Activated B cell treated with CpG ODN at 0.5 μM for 24 hours (primary cell): ENCODE data around the gene RUFY1. TPM values are rescaled to one million over a fixed set of nuclear protein-coding genes. Genes with fewer than 3 reads are reported as not detected.

Source experiments
- ATAC-seq: fragments of 200-7000 bp; cut with Tn5 transposase; one replicate; pipeline ENCODE4 v1.10.0; 2021; ENCODE audit warnings: low read depth, mild to moderate bottlenecking, moderate library complexity
- CTCF ChIA-PET: fragments of 350-600 bp; sonication (Branson Sonifier 250); formaldehyde crosslinking; loops from one replicate; lab custom pipeline; 2021; ENCODE audit warnings: antibody characterized with exemption; lab: Charles Lee
- POLR2A ChIA-PET: fragments of 350-600 bp; sonication (Branson Sonifier 250); formaldehyde crosslinking; loops from one replicate; lab custom pipeline; 2021; ENCODE audit warnings: antibody characterized with exemption; lab: Charles Lee
- DNase-seq: peaks from one replicate; pipeline ENCODE4 v3.0.0; 2022
- H3K27ac Mint-ChIP-seq: one replicate; pipeline ENCODE4 v1.8.0; 2020; ENCODE audit warnings: mixed read lengths
- H3K27me3 Mint-ChIP-seq: one replicate; pipeline ENCODE4 v1.8.0; 2021; ENCODE audit warnings: mixed read lengths
- H3K36me3 Mint-ChIP-seq: one replicate; pipeline ENCODE4 v1.8.0; 2021; ENCODE audit warnings: low read depth, mixed read lengths
- H3K4me1 Mint-ChIP-seq: one replicate; pipeline ENCODE4 v1.8.0; 2021; ENCODE audit warnings: mixed read lengths
- H3K4me3 Mint-ChIP-seq: one replicate; pipeline ENCODE4 v1.8.0; 2020; ENCODE audit warnings: mild to moderate bottlenecking, mixed read lengths
- H3K9me3 Mint-ChIP-seq: one replicate; pipeline ENCODE4 v1.8.0; 2020; ENCODE audit warnings: mixed read lengths
- CTCF ChIP-seq: fragments of 200-600 bp; IDR thresholded peaks from one replicate; pipeline ENCODE4 v1.8.0; 2022; ENCODE audit warnings: antibody characterized with exemption, mild to moderate bottlenecking
- intact Hi-C: fragments of 100-400 bp; cut with micrococcal nuclease; formaldehyde crosslinking; loops from one replicate; pipeline ENCODE4 v1.15.1; 2024
- total RNA-seq: library from RNA; stranded (reverse); gene quantifications from 2 replicates; pipeline ENCODE4 v1.2.3, GENCODE V29; 2022

RUFY1 gene
- total RNA-seq, 1 donor from 2014 or later = 95.8 TPM

- ATAC-seq (no peak), DNase-seq (no peak)
- CTCF ChIA-PET = no interaction called here
- Mint-ChIP-seq H3K4me3 (peak overlapping the region; percentile 41), H3K27me3 (no peaks in the 10 kb centered on the region), H3K27ac (peak overlapping the region; percentile 99), H3K36me3 (peaks cover 84% of the 10 kb centered on the region), H3K9me3 (no peaks in the 10 kb centered on the region), H3K4me1 (peaks cover 57% of the 10 kb centered on the region)
- no peak for TF ChIP-seq CTCF
- POLR2A ChIA-PET = interaction anchor here (0.5 to 6.8 kb wide), 3 partner anchors 9 to 112 kb away, joined by 4 to 93 read pairs (median 5); no protein-coding TSS in a partner anchor
- intact Hi-C loops = loop anchor here (2.0 to 10.0 kb wide), 4 partner anchors 175 to 1487 kb away; partner anchors contain the start of genes LTC4S, MRNIP and RMND5B
Observed at GRCh38 chr5:179619776-179620175, 69.4 kb downstream of the RUFY1 start.

DNA sequence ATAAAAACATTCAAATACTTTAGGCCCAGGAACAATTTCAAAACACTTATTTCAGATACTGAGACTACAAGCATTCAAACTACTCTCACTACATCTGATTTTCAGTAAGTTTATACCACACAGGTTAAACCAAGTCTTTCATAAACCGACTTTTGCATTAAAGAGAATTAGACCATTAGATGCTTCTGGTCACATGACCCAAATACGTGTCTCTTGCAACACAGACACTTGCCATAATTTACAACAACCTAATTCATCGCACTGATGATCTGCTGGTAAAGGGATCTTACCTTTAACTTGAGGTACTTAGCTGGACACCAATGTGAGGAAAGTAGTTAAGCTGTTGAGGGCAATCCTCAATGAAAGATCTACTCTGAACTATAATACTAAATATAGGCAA lies 69.9 kb downstream of the RUFY1 start:
- H3K36me3 Mint-ChIP-seq = peaks cover 80% of the 10 kb centered on the region
- POLR2A ChIA-PET = interaction anchor here (0.8 to 6.8 kb wide), 5 partner anchors 10 to 890 kb away, joined by 3 to 93 read pairs (median 4); partner anchors contain the start of gene ZNF354A
- intact Hi-C loops = loop anchor here (2.0 to 10.0 kb wide), 4 partner anchors 175 to 1488 kb away; partner anchors contain the start of genes LTC4S, MRNIP and RMND5B
- H3K4me3 Mint-ChIP-seq = peak overlapping the region; percentile 98
- no peak for ATAC-seq
- CTCF ChIA-PET = no interaction called here
- H3K9me3 Mint-ChIP-seq = no peaks in the 10 kb centered on the region
- TF ChIP-seq CTCF = no peak
- DNase-seq = no peak
- H3K27me3 Mint-ChIP-seq = no peaks in the 10 kb centered on the region
- H3K27ac Mint-ChIP-seq = peak overlapping the region; percentile 99
- H3K4me1 Mint-ChIP-seq = peaks cover 59% of the 10 kb centered on the region

GRCh38 chr5:179620703-179621350 lies 70.5 kb downstream of the RUFY1 start:
- no peak for DNase-seq
- CTCF ChIA-PET = no interaction called here

GRCh38 chr5:179621551-179622214 lies 71.3 kb downstream of the RUFY1 start:
- Mint-ChIP-seq H3K9me3 (no peaks in the 10 kb centered on the region), H3K4me3 (peak overlapping the region; percentile 98), H3K36me3 (peaks cover 67% of the 10 kb centered on the region), H3K27me3 (no peaks in the 10 kb centered on the region), H3K4me1 (peaks cover 59% of the 10 kb centered on the region), H3K27ac (peak overlapping the region; percentile 99)
- ChIA-PET CTCF (interaction anchor here (2.9 kb wide), 1 partner anchor 12 kb away, joined by 9 read pairs; no protein-coding TSS in a partner anchor), POLR2A (interaction anchor here (0.6 to 6.8 kb wide), 6 partner anchors 11 to 353 kb away, joined by 3 to 93 read pairs (median 4); no protein-coding TSS in a partner anchor)
- no peak for TF ChIP-seq CTCF
- ATAC-seq (no peak), DNase-seq (no peak)
- intact Hi-C loops = loop anchor here (2.0 to 10.0 kb wide), 6 partner anchors 71 to 1489 kb away; partner anchors contain the start of genes LTC4S, MRNIP, RMND5B and RUFY1

More at GRCh38 chr5:179620703-179621350, 70.5 kb downstream of the RUFY1 start:
- ATAC-seq = no peak
- Mint-ChIP-seq H3K4me1 (peaks cover 59% of the 10 kb centered on the region), H3K4me3 (peak overlapping the region; percentile 98), H3K27me3 (no peaks in the 10 kb centered on the region), H3K9me3 (no peaks in the 10 kb centered on the region), H3K36me3 (peaks cover 74% of the 10 kb centered on the region), H3K27ac (peak overlapping the region; percentile 99)
- TF ChIP-seq CTCF = no peak
- POLR2A ChIA-PET = interaction anchor here (0.7 to 6.8 kb wide), 5 partner anchors 10 to 890 kb away, joined by 3 to 93 read pairs (median 4); partner anchors contain the start of gene ZNF354A
- intact Hi-C loops = loop anchor here (2.0 to 10.0 kb wide), 4 partner anchors 174 to 1489 kb away; partner anchors contain the start of genes LTC4S, MRNIP and RMND5B
